H9 (cell line): ENCODE data around the gene IRX4. TPM values are rescaled to one million over a fixed set of nuclear protein-coding genes. Genes with fewer than 3 reads are reported as not detected.

ENCODE experiments used
- DNase-seq: peaks from one replicate; pipeline ENCODE4 v3.0.0-alpha.2; 2017
- H2AFZ ChIP-seq: one replicate; pipeline ENCODE4 v1.6.1; 2013; ENCODE audit warnings: mild to moderate bottlenecking, low read length, control low read depth, moderate library complexity
- H2AK5ac ChIP-seq: 2 replicates; pipeline ENCODE4 v1.6.1; 2013; ENCODE audit warnings: low read length, control low read depth, mixed read lengths; ENCODE audit not compliant: insufficient read length
- H2BK120ac ChIP-seq: one replicate; pipeline ENCODE4 v1.6.1; 2013; ENCODE audit warnings: low read depth, mild to moderate bottlenecking, low read length, control low read depth, inconsistent platforms; ENCODE audit not compliant: poor library complexity, severe bottlenecking
- H2BK12ac ChIP-seq: 2 replicates; pipeline ENCODE4 v1.6.1; 2013; ENCODE audit warnings: low read length, control low read depth, mixed read lengths, low read depth; ENCODE audit not compliant: insufficient read length
- H2BK15ac ChIP-seq: 2 replicates; pipeline ENCODE4 v1.6.1; 2013; ENCODE audit warnings: low read depth, low read length, control low read depth
- H2BK20ac ChIP-seq: one replicate; pipeline ENCODE4 v1.6.1; 2013; ENCODE audit warnings: low read depth, mild to moderate bottlenecking, low read length, control low read depth, inconsistent platforms; ENCODE audit not compliant: poor library complexity, severe bottlenecking
- H2BK5ac ChIP-seq: 2 replicates; pipeline ENCODE4 v1.6.1; 2013; ENCODE audit warnings: low read length, control low read depth, mixed read lengths; ENCODE audit not compliant: insufficient read length
- H3K14ac ChIP-seq: 2 replicates; pipeline ENCODE4 v1.6.1; 2013; ENCODE audit warnings: low read length, control low read depth; ENCODE audit not compliant: insufficient read depth
- H3K18ac ChIP-seq: 2 replicates; pipeline ENCODE4 v1.6.1; 2013; ENCODE audit warnings: low read depth, mild to moderate bottlenecking, mixed read lengths, low read length, control low read depth; ENCODE audit not compliant: insufficient read length
- H3K23ac ChIP-seq: 2 replicates; pipeline ENCODE4 v1.6.1; 2013; ENCODE audit warnings: low read length, control low read depth, mixed read lengths, low read depth; ENCODE audit not compliant: insufficient read length
- H3K23me2 ChIP-seq: 2 replicates; pipeline ENCODE4 v1.6.1; 2013; ENCODE audit warnings: low read depth, mild to moderate bottlenecking, mixed read lengths, low read length, control low read depth; ENCODE audit not compliant: insufficient read length, poor library complexity, severe bottlenecking
- H3K27ac ChIP-seq: 2 replicates; pipeline ENCODE4 v1.5.1; 2013; ENCODE audit warnings: low read length, control low read depth, mixed read lengths, low read depth; ENCODE audit not compliant: insufficient read length
- H3K27me3 ChIP-seq: 2 replicates; pipeline ENCODE4 v1.6.1; 2013; ENCODE audit warnings: low read length, control low read depth, inconsistent platforms; ENCODE audit not compliant: insufficient read depth
- H3K4ac ChIP-seq: 2 replicates; pipeline ENCODE4 v1.6.1; 2013; ENCODE audit warnings: low read depth, mild to moderate bottlenecking, control low read depth, inconsistent platforms, low read length, moderate library complexity
- H3K4me1 ChIP-seq: 2 replicates; pipeline ENCODE4 v1.6.1; 2013; ENCODE audit warnings: low read length, control low read depth, inconsistent platforms; ENCODE audit not compliant: insufficient read depth
- H3K4me2 ChIP-seq: 2 replicates; pipeline ENCODE4 v1.6.1; 2013; ENCODE audit warnings: low read length, control low read depth, mixed read lengths; ENCODE audit not compliant: insufficient read length, insufficient read depth
- H3K56ac ChIP-seq: 2 replicates; pipeline ENCODE4 v1.6.1; 2013; ENCODE audit warnings: low read depth, mild to moderate bottlenecking, mixed read lengths, low read length, control low read depth; ENCODE audit not compliant: insufficient read length
- H3K79me1 ChIP-seq: 2 replicates; pipeline ENCODE4 v1.6.1; 2013; ENCODE audit warnings: low read depth, mild to moderate bottlenecking, moderate library complexity, low read length, control low read depth, inconsistent platforms; ENCODE audit not compliant: insufficient read depth, poor library complexity, severe bottlenecking
- H3K79me2 ChIP-seq: 2 replicates; pipeline ENCODE4 v1.6.1; 2013; ENCODE audit warnings: low read length, control low read depth, inconsistent platforms; ENCODE audit not compliant: insufficient read depth
- H3K9ac ChIP-seq: 2 replicates; pipeline ENCODE4 v1.6.1; 2013; ENCODE audit warnings: low read length, control low read depth, mixed read lengths; ENCODE audit not compliant: insufficient read length; ENCODE audit errors: extremely low read depth
- H3K9me3 ChIP-seq: one replicate; pipeline ENCODE4 v1.6.1; 2013; ENCODE audit warnings: low read depth, low read length, inconsistent platforms; ENCODE audit not compliant: control insufficient read depth
- H3T11ph ChIP-seq: one replicate; pipeline ENCODE4 v1.6.1; 2013; ENCODE audit warnings: mild to moderate bottlenecking, low read length, control low read depth, inconsistent platforms
- H4K20me1 ChIP-seq: one replicate; pipeline ENCODE4 v1.6.1; 2013; ENCODE audit not compliant: control insufficient read depth, insufficient read length, insufficient read depth
- H4K5ac ChIP-seq: 2 replicates; pipeline ENCODE4 v1.6.1; 2013; ENCODE audit warnings: low read depth, mild to moderate bottlenecking, mixed read lengths, low read length, control low read depth; ENCODE audit not compliant: insufficient read length
- H4K8ac ChIP-seq: replicated peaks from 2 replicates; pipeline ENCODE4 v1.6.1; 2013; ENCODE audit warnings: low read length, control low read depth, mixed read lengths, low read depth; ENCODE audit not compliant: insufficient read length
- H4K91ac ChIP-seq: 2 replicates; pipeline ENCODE4 v1.6.1; 2013; ENCODE audit warnings: low read depth, mild to moderate bottlenecking, moderate library complexity, mixed read lengths, low read length, control low read depth; ENCODE audit not compliant: insufficient read length
- H3K27ac Mint-ChIP-seq, 3 experiments: 2 replicates in 2 of 3; 3 replicates in 1 of 3; pipeline ENCODE4 v1.8.0; 2020 to 2021; ENCODE audit warnings: mixed read lengths in 3 of 3, mild to moderate bottlenecking in 1 of 3, moderate library complexity in 1 of 3
- H3K27me3 Mint-ChIP-seq: 2 replicates; pipeline ENCODE4 v1.8.0; 2021; ENCODE audit warnings: low read depth, mild to moderate bottlenecking, moderate library complexity, mixed read lengths
- H3K36me3 Mint-ChIP-seq, 3 experiments: 2 replicates in 2 of 3; 3 replicates in 1 of 3; pipeline ENCODE4 v1.8.0; 2020 to 2021; ENCODE audit warnings: low read depth in 3 of 3, mixed read lengths in 3 of 3; ENCODE audit not compliant: insufficient read depth in 1 of 3
- H3K4me1 Mint-ChIP-seq, 2 experiments: 2 replicates each; pipeline ENCODE4 v1.8.0; 2020; ENCODE audit warnings: mixed read lengths in 2 of 2
- H3K4me3 Mint-ChIP-seq, 2 experiments: 2 replicates in 1 of 2; 3 replicates in 1 of 2; pipeline ENCODE4 v1.8.0; 2020 to 2021; ENCODE audit warnings: mild to moderate bottlenecking in 2 of 2, mixed read lengths in 2 of 2, moderate library complexity in 1 of 2
- H3K9me3 Mint-ChIP-seq, 2 experiments: 2 replicates in 1 of 2; 3 replicates in 1 of 2; pipeline ENCODE4 v1.8.0; 2020; ENCODE audit warnings: mild to moderate bottlenecking in 2 of 2, mixed read lengths in 2 of 2, moderate library complexity in 1 of 2
- CTCF ChIP-seq: fragments of 200-600 bp; sonication (generic); conservative IDR thresholded peaks from 3 replicates; pipeline ENCODE4 v1.8.0; 2021; ENCODE audit warnings: antibody characterized with exemption, mild to moderate bottlenecking
- WGBS: extraction: QIAGEN DNeasy Blood & Tissue Kit; methylation state at CpG from one replicate; pipeline ENCODE4 v1.1.7; 2013; ENCODE audit warnings: missing lambda C conversion rate, low lambda C conversion rate, mixed read lengths; ENCODE audit not compliant: insufficient read length; ENCODE audit errors: extremely low coverage; 5-methylcytosine and 5-hydroxymethylcytosine counted together
- total RNA-seq: library from RNA; stranded (reverse); gene quantifications from 2 replicates; pipeline ENCODE4 v1.2.1, GENCODE V29; 2021

Gene IRX4
- total RNA-seq, 1 experiment from 2014 or later = 3.2 TPM

DNA sequence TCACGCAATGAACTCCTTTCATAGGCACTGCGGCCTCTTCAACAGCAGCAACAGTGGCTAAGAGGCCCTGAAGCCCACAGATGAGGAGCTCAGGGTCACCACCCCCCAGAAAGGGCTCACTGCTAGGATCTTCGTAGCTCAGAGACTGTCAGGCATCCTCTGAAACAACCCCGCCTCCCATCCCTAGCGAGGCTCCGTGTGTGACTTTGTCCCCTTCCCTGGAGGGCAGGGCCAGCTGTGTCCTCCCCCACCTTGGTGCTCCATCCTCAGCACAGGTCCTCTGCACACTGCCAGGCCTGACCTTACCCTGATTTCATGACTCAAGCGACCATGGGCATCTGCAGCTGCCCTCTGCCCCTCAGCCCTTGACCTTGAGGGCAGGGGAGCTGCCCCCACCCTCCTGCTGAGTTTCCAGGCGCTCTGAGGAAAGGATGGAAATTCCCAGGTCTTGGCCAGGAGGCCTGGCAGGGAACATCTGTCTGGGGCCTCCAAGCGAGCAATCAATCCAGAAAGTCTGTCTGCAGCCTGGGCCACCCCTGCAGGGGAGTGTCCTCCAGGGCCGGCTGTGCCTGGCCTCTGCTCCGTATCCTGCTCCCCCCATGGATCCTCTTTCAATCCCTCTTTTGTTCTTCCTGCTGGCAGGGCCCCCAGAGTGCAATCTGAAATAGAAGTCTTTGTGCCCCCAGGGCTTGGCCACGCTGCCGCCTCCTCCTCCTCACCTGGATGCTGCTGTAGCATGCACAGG lies 6.8 kb upstream of the IRX4 start:
- peaks cover 33% of the 10 kb centered on the region for H3K27me3 ChIP-seq

More for the DNA sequence above, 6.8 kb upstream of the IRX4 start:
- no peaks in the 10 kb centered on the region for H3K79me1 ChIP-seq
- no peak overlapping the region for H3K4me2 ChIP-seq
- no peaks in the 10 kb centered on the region for H4K20me1 ChIP-seq
- no peak for TF ChIP-seq CTCF
- DNase-seq = no peak
- peaks cover 96% of the 10 kb centered on the region for H3K27me3 Mint-ChIP-seq
- no peak overlapping the region for H2BK5ac ChIP-seq
- no peak overlapping the region for H2BK20ac ChIP-seq
- no peak overlapping the region for H2AK5ac ChIP-seq
- H3K9me3 Mint-ChIP-seq = no peaks in the 10 kb centered on the region
- no peak overlapping the region for H3T11ph ChIP-seq
- H3K9ac ChIP-seq = no peak overlapping the region
- H3K23ac ChIP-seq = no peak overlapping the region
- H2BK12ac ChIP-seq = no peak overlapping the region
- no peak overlapping the region for H3K27ac ChIP-seq
- H2AFZ ChIP-seq = no peak overlapping the region
- H3K4ac ChIP-seq = no peak overlapping the region
- no peak overlapping the region for H4K8ac ChIP-seq
- no peak overlapping the region for H3K4me3 Mint-ChIP-seq
- H3K36me3 Mint-ChIP-seq = no peaks in the 10 kb centered on the region
- H3K23me2 ChIP-seq = peaks cover 4% of the 10 kb centered on the region
- no CpG with 5 or more reads among the region's 13 CpGs for WGBS
- H3K79me2 ChIP-seq = no peaks in the 10 kb centered on the region
- no peak overlapping the region for H4K91ac ChIP-seq
- no peak overlapping the region for H2BK15ac ChIP-seq
- H3K4me1 ChIP-seq = no peaks in the 10 kb centered on the region
- H3K4me1 Mint-ChIP-seq = peaks cover 12 to 23% of the 10 kb centered on the region in 2 experiments
- no peak overlapping the region for H3K56ac ChIP-seq
- no peak overlapping the region for H3K27ac Mint-ChIP-seq
- H3K18ac ChIP-seq = no peak overlapping the region
- H4K5ac ChIP-seq = no peak overlapping the region
- H3K9me3 ChIP-seq = no peaks in the 10 kb centered on the region
- no peak overlapping the region for H2BK120ac ChIP-seq
- H3K14ac ChIP-seq = no peak overlapping the region
